ENCODE results near the gene TLE5. TPM values are rescaled to one million over a fixed set of nuclear protein-coding genes. Genes with fewer than 3 reads are reported as not detected.

Gene TLE5
- total and polyA plus RNA-seq, 7 donors: 390 to 786 (median 552) TPM

DNA sequence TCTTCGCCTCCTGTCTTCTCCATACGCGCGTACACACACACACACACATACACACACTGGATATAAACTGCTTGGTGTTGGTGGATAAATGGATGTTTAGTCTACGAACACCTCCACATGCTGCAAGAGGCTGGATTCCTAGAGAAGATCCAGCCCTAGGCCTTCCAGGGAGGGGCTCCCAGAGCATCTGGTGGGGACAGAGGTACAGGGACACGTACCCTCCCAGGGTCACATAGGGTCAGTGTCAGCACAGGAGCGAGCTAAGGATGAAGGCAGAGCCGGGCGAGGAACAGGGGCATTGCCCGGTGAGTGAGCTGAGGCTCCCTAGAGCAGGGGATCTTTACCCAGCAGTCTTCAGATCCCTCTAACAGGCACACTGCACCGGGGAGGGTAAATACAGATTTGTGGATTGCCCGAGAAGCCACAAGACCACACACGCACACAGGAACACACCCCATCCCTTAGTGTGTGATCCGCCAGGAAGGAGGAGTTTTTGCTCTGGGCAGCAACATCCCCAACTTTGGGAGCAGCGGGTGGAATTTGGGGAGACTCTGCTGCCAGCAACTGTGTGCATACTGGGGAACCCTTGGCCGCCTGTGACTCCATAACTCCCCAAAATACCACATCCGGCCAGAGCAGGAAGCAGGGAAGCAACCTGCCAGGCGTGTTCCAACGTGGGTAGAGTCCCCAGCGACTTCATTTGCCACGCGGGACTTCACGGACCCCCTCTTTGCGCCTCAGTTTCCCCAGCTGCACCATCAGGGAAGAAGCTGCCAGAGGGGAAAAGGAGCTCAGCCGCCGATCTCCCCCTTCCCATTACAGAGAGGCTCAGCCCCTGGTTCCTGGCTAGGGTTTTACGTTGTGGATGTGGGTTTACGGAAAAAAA, 27.4 kb downstream of the TLE5 start:
- DNase-seq: peak in 1 of 2 donors; percentile 37
- Histone ChIP-seq H3K9me3 (no peaks in the 10 kb centered on the region), H3K4me1 (peaks cover 14% of the 10 kb centered on the region), H3K27me3 (ENCODE audit: insufficient read depth in 3 of 3, low read length in 2 of 3) (no peaks in the 10 kb centered on the region), H3K4me3 (peak overlapping the region; percentile 78), H3K36me3 (ENCODE audit: insufficient read depth in 1 of 2, low read depth in 1 of 2) (no peaks in the 10 kb centered on the region), H3K27ac (peak overlapping the region; percentile 93)
- TF ChIP-seq, protein P1, sequence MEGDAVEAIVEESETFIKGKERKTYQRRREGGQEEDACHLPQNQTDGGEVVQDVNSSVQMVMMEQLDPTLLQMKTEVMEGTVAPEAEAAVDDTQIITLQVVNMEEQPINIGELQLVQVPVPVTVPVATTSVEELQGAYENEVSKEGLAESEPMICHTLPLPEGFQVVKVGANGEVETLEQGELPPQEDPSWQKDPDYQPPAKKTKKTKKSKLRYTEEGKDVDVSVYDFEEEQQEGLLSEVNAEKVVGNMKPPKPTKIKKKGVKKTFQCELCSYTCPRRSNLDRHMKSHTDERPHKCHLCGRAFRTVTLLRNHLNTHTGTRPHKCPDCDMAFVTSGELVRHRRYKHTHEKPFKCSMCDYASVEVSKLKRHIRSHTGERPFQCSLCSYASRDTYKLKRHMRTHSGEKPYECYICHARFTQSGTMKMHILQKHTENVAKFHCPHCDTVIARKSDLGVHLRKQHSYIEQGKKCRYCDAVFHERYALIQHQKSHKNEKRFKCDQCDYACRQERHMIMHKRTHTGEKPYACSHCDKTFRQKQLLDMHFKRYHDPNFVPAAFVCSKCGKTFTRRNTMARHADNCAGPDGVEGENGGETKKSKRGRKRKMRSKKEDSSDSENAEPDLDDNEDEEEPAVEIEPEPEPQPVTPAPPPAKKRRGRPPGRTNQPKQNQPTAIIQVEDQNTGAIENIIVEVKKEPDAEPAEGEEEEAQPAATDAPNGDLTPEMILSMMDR (IDR thresholded peaks at IDR 0.05): no peak
- intact Hi-C loops (cut with DNase I): loop anchor here (2.0 to 5.0 kb wide), 3 partner anchors 58 to 72 kb away; partner anchors contain the start of gene TLE6 (in 2 of the 2)
- no peak for ATAC-seq
- 16 to 25% (median 17%) methylated on average over 28 of the region's 28 CpGs for WGBS, 3 donors

DNA sequence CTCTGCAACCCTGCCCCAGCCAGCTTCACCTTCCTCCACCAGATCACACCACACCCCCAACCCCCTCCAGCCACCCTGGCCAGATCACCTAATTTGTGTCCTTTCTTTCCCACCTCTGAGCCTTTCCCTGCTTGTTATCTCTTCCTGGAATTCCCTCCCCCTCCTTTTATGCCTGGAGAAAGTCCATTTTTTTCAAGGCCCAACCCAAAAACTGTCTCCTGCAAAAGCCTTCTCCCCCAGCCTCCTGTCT, 28.0 kb downstream of the TLE5 start:
- Histone ChIP-seq H3K9me3 (no peaks in the 10 kb centered on the region), H3K27ac (no peak overlapping the region), H3K36me3 (ENCODE audit: insufficient read depth in 1 of 2, low read depth in 1 of 2) (no peaks in the 10 kb centered on the region), H3K4me3 (no peak overlapping the region), H3K27me3 (ENCODE audit: insufficient read depth in 3 of 3, low read length in 2 of 3) (no peaks in the 10 kb centered on the region), H3K4me1 (peaks cover 8% of the 10 kb centered on the region)
- no peak for ATAC-seq
- intact Hi-C loops (cut with DNase I): loop anchor here (2.0 to 5.0 kb wide), 3 partner anchors 57 to 73 kb away; partner anchors contain the start of gene TLE6 (in 2 of the 2)
- TF ChIP-seq, protein P1 (IDR thresholded peaks at IDR 0.05): no peak
- no peak for DNase-seq

DNA sequence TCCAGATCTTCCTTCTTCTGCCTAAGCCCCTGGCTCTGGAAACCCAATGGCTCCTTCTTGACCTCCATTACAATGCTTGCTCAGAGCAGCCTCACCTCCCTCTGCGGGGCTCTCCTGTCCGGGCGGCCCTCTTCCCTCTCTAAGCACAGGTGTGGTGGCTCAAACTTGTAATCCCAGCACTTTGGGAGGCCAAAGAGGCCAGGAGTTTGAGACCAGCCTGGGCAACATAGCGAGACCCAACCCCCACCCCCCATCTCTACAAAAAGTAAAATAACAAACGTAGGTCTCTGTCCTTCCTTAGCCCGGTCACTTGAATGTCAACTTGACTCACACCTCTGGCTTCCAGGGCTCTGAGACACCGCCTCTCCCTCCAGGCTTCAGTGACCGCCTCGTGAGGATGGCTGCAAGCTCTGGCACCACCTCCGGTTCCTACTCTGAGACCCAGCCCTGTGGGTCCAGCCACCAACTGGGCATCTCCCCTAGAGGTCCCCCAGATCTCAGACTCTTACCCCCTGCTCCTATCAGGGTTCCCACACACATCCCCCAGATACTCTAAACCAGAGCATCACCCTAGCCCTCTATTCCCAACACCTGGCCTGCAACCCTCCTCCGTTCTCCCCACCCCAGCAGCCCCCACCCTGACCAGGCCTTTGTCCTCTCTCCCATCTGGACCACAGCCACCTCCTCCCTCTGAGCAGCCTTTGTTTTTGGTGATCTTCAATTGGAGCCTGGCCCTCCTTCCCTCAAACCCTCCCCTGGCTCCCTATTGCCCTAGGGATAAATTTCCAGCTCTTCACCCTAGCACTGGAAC, 28.5 kb downstream of the TLE5 start:
- Histone ChIP-seq H3K9me3 (no peaks in the 10 kb centered on the region), H3K27me3 (ENCODE audit: insufficient read depth in 3 of 3, low read length in 2 of 3) (no peaks in the 10 kb centered on the region), H3K36me3 (ENCODE audit: insufficient read depth in 1 of 2, low read depth in 1 of 2) (no peaks in the 10 kb centered on the region), H3K27ac (no peak overlapping the region), H3K4me1 (peaks cover 8% of the 10 kb centered on the region), H3K4me3 (no peak overlapping the region)
- intact Hi-C loops (cut with DNase I): loop anchor here (2.0 to 5.0 kb wide), 3 partner anchors 56 to 74 kb away; partner anchors contain the start of gene TLE6 (in 2 of the 2)
- DNase-seq (no peak), ATAC-seq (no peak)
- WGBS, 3 donors: 81 to 86% (median 83%) methylated on average over 11 of the region's 11 CpGs
- TF ChIP-seq, protein P1 (IDR thresholded peaks at IDR 0.05): no peak

DNA sequence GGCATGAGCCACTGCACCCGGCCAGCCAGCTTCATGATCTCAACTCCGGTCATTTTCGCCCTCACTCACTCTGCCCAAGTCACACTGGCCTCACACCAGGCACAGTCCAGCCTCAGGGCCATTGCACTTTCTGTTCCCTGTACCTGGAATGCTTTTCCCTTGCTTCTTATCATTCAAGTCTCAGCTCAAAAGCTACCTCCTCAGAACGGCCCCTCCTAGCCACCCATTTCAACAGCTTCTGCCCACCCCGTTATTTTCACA, 30.8 kb downstream of the TLE5 start:
- ATAC-seq (no peak), DNase-seq (no peak)
- TF ChIP-seq, protein P1 (IDR thresholded peaks at IDR 0.05): no peak
- WGBS, 3 donors: 74 to 78% (median 77%) methylated on average over 5 of the region's 5 CpGs
- H3K4me1 ChIP-seq: peaks cover 8% of the 10 kb centered on the region
- H3K27ac ChIP-seq: no peak overlapping the region
- intact Hi-C loops (cut with DNase I): loop anchor here (5.0 kb wide), 2 partner anchors 54 to 76 kb away; partner anchors contain the start of gene TLE6 (in 1 of the 2)
- H3K4me3 ChIP-seq: no peak overlapping the region
- H3K27me3 ChIP-seq (ENCODE audit: insufficient read depth in 3 of 3, low read length in 2 of 3): no peaks in the 10 kb centered on the region
- no peaks in the 10 kb centered on the region for H3K9me3 ChIP-seq
- H3K36me3 ChIP-seq (ENCODE audit: insufficient read depth in 1 of 2, low read depth in 1 of 2): no peaks in the 10 kb centered on the region

Data from psoas muscle (tissue), 8 donors.